SK-N-SH treated with all-trans-retinoic acid at 6 μM for 48 hours (cell line): Measurements from ENCODE around the gene DLL1.

Experiments
- ATAC-seq: fragments of 200-7000 bp; cut with Tn5 transposase; 3 replicates; pipeline ENCODE4 v1.9.1; 2020; ENCODE audit warnings: mild to moderate bottlenecking, moderate library complexity
- ARNTL ChIP-seq: fragments of 450-650 bp; formaldehyde crosslinking; IDR thresholded peaks from 2 replicates; pipeline ENCODE4 v1.5.0; 2020; ENCODE audit warnings: low read depth, mild to moderate bottlenecking, moderate library complexity, borderline replicate concordance
- CREB5 ChIP-seq: fragments of 250-450 bp; sonication (Bioruptor Pico); IDR thresholded peaks from 2 replicates; pipeline ENCODE4 v1.5.1; 2020; ENCODE audit warnings: low read depth, mild to moderate bottlenecking, moderate library complexity
- CSDC2 ChIP-seq: fragments of 250-450 bp; sonication (Bioruptor Pico); IDR thresholded peaks from 2 replicates; pipeline ENCODE4 v1.5.0; 2020; ENCODE audit warnings: mild to moderate bottlenecking, moderate library complexity
- CSRNP3 ChIP-seq: fragments of 250-450 bp; sonication (Bioruptor Pico); IDR thresholded peaks from 2 replicates; pipeline ENCODE4 v1.5.1; 2021; ENCODE audit warnings: mild to moderate bottlenecking, moderate library complexity
- GLIS3 ChIP-seq: fragments of 250-450 bp; sonication (Bioruptor Pico); IDR thresholded peaks from 2 replicates; pipeline ENCODE4 v1.5.0; 2020; ENCODE audit warnings: mild to moderate bottlenecking, moderate library complexity
- ISL1 ChIP-seq: fragments of 250-450 bp; sonication (Bioruptor Pico); IDR thresholded peaks from 2 replicates; pipeline ENCODE4 v2.1.2; 2022; ENCODE audit warnings: mild to moderate bottlenecking, moderate library complexity
- OSR1 ChIP-seq: fragments of 250-450 bp; sonication (Bioruptor Pico); IDR thresholded peaks from 2 replicates; pipeline ENCODE4 v1.8.0; 2022; ENCODE audit warnings: moderate library complexity, mild to moderate bottlenecking, inconsistent platforms
- PATZ1 ChIP-seq: fragments of 250-450 bp; sonication (Bioruptor Pico); IDR thresholded peaks from 2 replicates; pipeline ENCODE4 v1.8.0; 2020; ENCODE audit warnings: mild to moderate bottlenecking, moderate library complexity, borderline replicate concordance
- POU6F1 ChIP-seq: fragments of 250-450 bp; sonication (Bioruptor Pico); IDR thresholded peaks from 2 replicates; pipeline ENCODE4 v1.8.0; 2021; ENCODE audit warnings: low read depth, mild to moderate bottlenecking, moderate library complexity, borderline replicate concordance
- PPARA ChIP-seq: fragments of 250-450 bp; sonication (Bioruptor Pico); IDR thresholded peaks from 2 replicates; pipeline ENCODE4 v1.5.0; 2020; ENCODE audit warnings: mild to moderate bottlenecking, borderline replicate concordance
- SNAI2 ChIP-seq: fragments of 250-450 bp; sonication (Bioruptor Pico); IDR thresholded peaks from 2 replicates; pipeline ENCODE4 v1.5.0; 2020; ENCODE audit warnings: mild to moderate bottlenecking, moderate library complexity
- TOX ChIP-seq: fragments of 250-450 bp; sonication (Bioruptor Pico); IDR thresholded peaks from 2 replicates; pipeline ENCODE4 v1.8.0; 2021; ENCODE audit warnings: mild to moderate bottlenecking, moderate library complexity, borderline replicate concordance
- TSHZ2 ChIP-seq: fragments of 250-450 bp; sonication (Bioruptor Pico); IDR thresholded peaks from 2 replicates; pipeline ENCODE4 v1.5.0; 2020; ENCODE audit warnings: mild to moderate bottlenecking, moderate library complexity
- ZC3H10 ChIP-seq: fragments of 250-450 bp; sonication (Bioruptor Pico); IDR thresholded peaks from 2 replicates; pipeline ENCODE4 v1.5.1; 2021; ENCODE audit warnings: mild to moderate bottlenecking, moderate library complexity
- ZFP30 ChIP-seq: fragments of 450-650 bp; formaldehyde crosslinking; IDR thresholded peaks from 2 replicates; pipeline ENCODE4 v1.5.0; 2022; ENCODE audit warnings: mild to moderate bottlenecking, moderate library complexity
- ZNF8 ChIP-seq: fragments of 450-650 bp; formaldehyde crosslinking; IDR thresholded peaks from 2 replicates; pipeline ENCODE4 v1.5.0; 2020; ENCODE audit warnings: mild to moderate bottlenecking, moderate library complexity

DLL1 gene

GRCh38 chr6:170283212-170284081, 7.4 kb downstream of the DLL1 start:
- ATAC-seq: no peak
- TF ChIP-seq CREB5 (CRISPR knock-in tag) (no peak), ZC3H10 (CRISPR knock-in tag) (no peak), TSHZ2 (no peak), ZNF8 (no peak), ARNTL (CRISPR knock-in tag) (no peak), OSR1 (CRISPR knock-in tag) (no peak), PATZ1 (CRISPR knock-in tag) (no peak), CSRNP3 (CRISPR knock-in tag) (no peak), ISL1 (CRISPR knock-in tag) (no peak), PPARA (no peak), SNAI2 (CRISPR knock-in tag) (no peak)

- no peak for ATAC-seq
- TF ChIP-seq PATZ1 (CRISPR knock-in tag) (no peak), POU6F1 (no peak), ZFP30 (CRISPR knock-in tag) (no peak), TOX (CRISPR knock-in tag) (no peak), ZNF8 (no peak), TSHZ2 (no peak), GLIS3 (CRISPR knock-in tag) (no peak), CSDC2 (no peak)
These were observed 8.2 kb downstream of the DLL1 start for GRCh38 chr6:170282512-170283158.
